BE2C (cell line): ENCODE measurements around the gene REEP6.

ENCODE experiments used
- DNase-seq: peaks from one replicate; pipeline ENCODE4 v3.0.0-alpha.2; 2020
- H3K27me3 ChIP-seq: fragments of 250-450 bp; sonication (Bioruptor Pico); 2 replicates; pipeline ENCODE4 v1.5.1; 2020; ENCODE audit warnings: mild to moderate bottlenecking
- H3K36me3 ChIP-seq: fragments of 250-450 bp; sonication (Bioruptor Pico); 2 replicates; pipeline ENCODE4 v1.5.1; 2020; ENCODE audit warnings: mild to moderate bottlenecking
- H3K4me1 ChIP-seq: fragments of 250-450 bp; sonication (Bioruptor Pico); 2 replicates; pipeline ENCODE4 v1.5.1; 2020
- H3K4me3 ChIP-seq: 2 replicates; pipeline ENCODE4 v1.5.1; 2011; ENCODE audit warnings: low read depth, low read length
- H3K9me3 ChIP-seq: fragments of 250-450 bp; sonication (Bioruptor Pico); 2 replicates; pipeline ENCODE4 v1.5.1; 2020
- CTCF ChIP-seq: IDR thresholded peaks from 2 replicates; pipeline ENCODE4 v1.5.1; 2012; ENCODE audit warnings: mild to moderate bottlenecking, low read depth, low read length

REEP6 gene

GRCh38 chr19:1489463-1490310 is 1.3 kb upstream of the REEP6 start:
- no peak for TF ChIP-seq CTCF
- Histone ChIP-seq H3K9me3 (no peaks in the 10 kb centered on the region), H3K4me1 (peaks cover 4% of the 10 kb centered on the region; the same call in 1 of the 2 replicates), H3K36me3 (no peaks in the 10 kb centered on the region), H3K4me3 (peak overlapping the region; percentile 53), H3K27me3 (no peaks in the 10 kb centered on the region)
- DNase-seq, result no peak

GRCh38 chr19:1490311-1491113 is 469 bp upstream of the REEP6 start, which contains the start of gene PCSK4:
TSS of gene PCSK4 (minus strand) at chr19:1490350. CDS start at chr19:1490346, 4 bp downstream.
- Histone ChIP-seq H3K9me3 (no peaks in the 10 kb centered on the region), H3K36me3 (no peaks in the 10 kb centered on the region), H3K27me3 (no peaks in the 10 kb centered on the region), H3K4me1 (peaks cover 4% of the 10 kb centered on the region; the same call in 1 of the 2 replicates), H3K4me3 (peak within 1 kb of the TSS; percentile 53)
- no peak for TF ChIP-seq CTCF
- peak; percentile 98 for DNase-seq

- H3K4me1 ChIP-seq, result peaks cover 4% of the 10 kb centered on the region; the same call in 1 of the 2 replicates
- no peaks in the 10 kb centered on the region for H3K36me3 ChIP-seq
- DNase-seq, result no peak
- no peaks in the 10 kb centered on the region for H3K9me3 ChIP-seq
- H3K4me3 ChIP-seq, result no peak overlapping the region
- H3K27me3 ChIP-seq, result no peaks in the 10 kb centered on the region
- TF ChIP-seq CTCF, result no peak
These were observed 829 bp downstream of the REEP6 start for GRCh38 chr19:1491849-1492170.

GRCh38 chr19:1492474-1493006 is 1.6 kb downstream of the REEP6 start:
- DNase-seq, result no peak
- Histone ChIP-seq H3K9me3 (no peaks in the 10 kb centered on the region), H3K27me3 (no peaks in the 10 kb centered on the region), H3K4me1 (peaks cover 4% of the 10 kb centered on the region; the same call in 1 of the 2 replicates), H3K4me3 (no peak overlapping the region), H3K36me3 (no peaks in the 10 kb centered on the region)
- no peak for TF ChIP-seq CTCF

GRCh38 chr19:1494115-1494815 is 3.3 kb downstream of the REEP6 start:
- TF ChIP-seq CTCF, result no peak
- no peak for DNase-seq

More at GRCh38 chr19:1494115-1494815, 3.3 kb downstream of the REEP6 start:
- Histone ChIP-seq H3K4me3 (no peak overlapping the region), H3K4me1 (peaks cover 4% of the 10 kb centered on the region; the same call in 1 of the 2 replicates), H3K9me3 (no peaks in the 10 kb centered on the region), H3K36me3 (no peaks in the 10 kb centered on the region), H3K27me3 (no peaks in the 10 kb centered on the region)
